Mammary epithelial cell (primary cell): Measurements from ENCODE around the gene SEMA5B.

Experiments used
- CTCF ChIP-seq, 2 donors: IDR thresholded peaks in 1 of 2; conservative IDR thresholded peaks in 1 of 2; 2 replicates each; pipeline ENCODE4 v1.5.1; 2011 to 2012; ENCODE audit warnings: inconsistent platforms in 2 of 2, low read length in 2 of 2, mild to moderate bottlenecking in 2 of 2, control low read depth in 1 of 2, low read depth in 1 of 2; ENCODE audit not compliant: insufficient read depth in 1 of 2; ENCODE audit errors: extremely low read depth in 1 of 2
- EZH2 ChIP-seq: IDR thresholded peaks from 2 replicates; pipeline ENCODE4 v1.6.1; 2012; ENCODE audit warnings: low read length, inconsistent platforms, borderline replicate concordance

- TF ChIP-seq CTCF (conservative IDR thresholded peaks at IDR 0.05 in 1 of 2, IDR thresholded peaks at IDR 0.05 in 1 of 2; ENCODE audit: extremely low read depth in 1 of 2, insufficient read depth in 1 of 2, low read depth in 1 of 2, low read length in 2 of 2) (no peak), EZH2 (no peak)
Observed at GRCh38 chr3:122862381-122862780, 165.2 kb downstream of the SEMA5B start.
